ENCODE data around the gene NDC1.

- TF ChIP-seq POLR2AphosphoS5 (IDR thresholded peaks at IDR 0.05; ENCODE audit: low read depth, low read length), result no peak
- TF ChIP-seq POLR2A (IDR thresholded peaks at IDR 0.05; ENCODE audit: low read depth, low read length), result no peak
These were observed 2.6 kb downstream of the NDC1 start for GRCh38 chr1:53835491-53835890.
